D721Med (cell line): ENCODE data around the gene ITGA2B.
"Not testable (repeated sequence)": the region's sequence is repeated elsewhere in the genome, so short reads cannot be mapped to it uniquely, and the experiment has no call there.

Source experiments
- DNase-seq: peaks from one replicate; pipeline ENCODE4 v3.0.0; 2011; ENCODE audit warnings: low spot score; ENCODE audit not compliant: insufficient read length
- FAIRE-seq: peaks from 2 replicates; lab custom pipeline; 2011; peaks lifted over from hg19 to GRCh38; lab: Jason Lieb, UNC
- TF ChIP-seq, protein P1 (sequence below): IDR thresholded peaks from 2 replicates; pipeline ENCODE4 v1.5.1; 2012; ENCODE audit warnings: mild to moderate bottlenecking, control low read depth; ENCODE audit not compliant: insufficient read depth; ENCODE audit errors: missing control alignments

The ITGA2B gene

DNA sequence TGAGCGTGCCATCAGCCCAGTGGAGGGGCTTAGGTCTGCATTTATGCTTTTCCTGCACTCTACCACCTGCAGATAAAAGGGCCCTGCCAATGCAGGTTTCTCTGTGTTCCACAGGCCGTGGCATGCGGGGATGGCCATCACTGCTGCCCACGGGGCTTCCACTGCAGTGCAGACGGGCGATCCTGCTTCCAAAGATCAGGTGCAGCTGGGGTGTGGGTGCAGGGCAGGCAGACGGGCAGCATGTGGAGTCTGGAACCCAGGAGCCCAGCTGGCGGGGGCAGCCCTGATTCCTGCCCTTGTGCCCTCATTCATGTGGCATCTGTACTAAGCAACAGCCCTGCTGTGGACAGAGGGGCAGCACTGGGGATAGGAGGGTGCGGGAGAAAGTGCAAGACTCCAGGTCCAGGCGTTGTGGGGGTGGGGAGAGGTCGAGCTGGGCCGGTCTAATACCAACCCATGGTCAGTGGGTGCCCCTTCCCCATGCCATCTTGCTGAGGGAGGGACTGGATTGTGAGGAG is 39.8 kb downstream of the ITGA2B start:
- FAIRE-seq (no peak), DNase-seq (no peak)
- TF ChIP-seq, protein P1, sequence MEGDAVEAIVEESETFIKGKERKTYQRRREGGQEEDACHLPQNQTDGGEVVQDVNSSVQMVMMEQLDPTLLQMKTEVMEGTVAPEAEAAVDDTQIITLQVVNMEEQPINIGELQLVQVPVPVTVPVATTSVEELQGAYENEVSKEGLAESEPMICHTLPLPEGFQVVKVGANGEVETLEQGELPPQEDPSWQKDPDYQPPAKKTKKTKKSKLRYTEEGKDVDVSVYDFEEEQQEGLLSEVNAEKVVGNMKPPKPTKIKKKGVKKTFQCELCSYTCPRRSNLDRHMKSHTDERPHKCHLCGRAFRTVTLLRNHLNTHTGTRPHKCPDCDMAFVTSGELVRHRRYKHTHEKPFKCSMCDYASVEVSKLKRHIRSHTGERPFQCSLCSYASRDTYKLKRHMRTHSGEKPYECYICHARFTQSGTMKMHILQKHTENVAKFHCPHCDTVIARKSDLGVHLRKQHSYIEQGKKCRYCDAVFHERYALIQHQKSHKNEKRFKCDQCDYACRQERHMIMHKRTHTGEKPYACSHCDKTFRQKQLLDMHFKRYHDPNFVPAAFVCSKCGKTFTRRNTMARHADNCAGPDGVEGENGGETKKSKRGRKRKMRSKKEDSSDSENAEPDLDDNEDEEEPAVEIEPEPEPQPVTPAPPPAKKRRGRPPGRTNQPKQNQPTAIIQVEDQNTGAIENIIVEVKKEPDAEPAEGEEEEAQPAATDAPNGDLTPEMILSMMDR = no peak

DNA sequence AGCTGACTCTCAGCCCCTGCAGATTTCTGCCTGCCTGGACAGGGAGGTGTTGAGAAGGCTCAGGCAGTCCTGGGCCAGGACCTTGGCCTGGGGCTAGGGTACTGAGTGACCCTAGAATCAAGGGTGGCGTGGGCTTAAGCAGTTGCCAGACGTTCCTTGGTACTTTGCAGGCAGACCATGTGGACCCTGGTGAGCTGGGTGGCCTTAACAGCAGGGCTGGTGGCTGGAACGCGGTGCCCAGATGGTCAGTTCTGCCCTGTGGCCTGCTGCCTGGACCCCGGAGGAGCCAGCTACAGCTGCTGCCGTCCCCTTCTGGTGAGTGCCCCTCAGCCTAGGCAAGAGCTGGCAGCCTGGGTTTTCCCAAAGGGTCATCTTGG is 40.5 kb downstream of the ITGA2B start:
- no peak for FAIRE-seq
- DNase-seq = no peak
- TF ChIP-seq, protein P1 = no peak

DNA sequence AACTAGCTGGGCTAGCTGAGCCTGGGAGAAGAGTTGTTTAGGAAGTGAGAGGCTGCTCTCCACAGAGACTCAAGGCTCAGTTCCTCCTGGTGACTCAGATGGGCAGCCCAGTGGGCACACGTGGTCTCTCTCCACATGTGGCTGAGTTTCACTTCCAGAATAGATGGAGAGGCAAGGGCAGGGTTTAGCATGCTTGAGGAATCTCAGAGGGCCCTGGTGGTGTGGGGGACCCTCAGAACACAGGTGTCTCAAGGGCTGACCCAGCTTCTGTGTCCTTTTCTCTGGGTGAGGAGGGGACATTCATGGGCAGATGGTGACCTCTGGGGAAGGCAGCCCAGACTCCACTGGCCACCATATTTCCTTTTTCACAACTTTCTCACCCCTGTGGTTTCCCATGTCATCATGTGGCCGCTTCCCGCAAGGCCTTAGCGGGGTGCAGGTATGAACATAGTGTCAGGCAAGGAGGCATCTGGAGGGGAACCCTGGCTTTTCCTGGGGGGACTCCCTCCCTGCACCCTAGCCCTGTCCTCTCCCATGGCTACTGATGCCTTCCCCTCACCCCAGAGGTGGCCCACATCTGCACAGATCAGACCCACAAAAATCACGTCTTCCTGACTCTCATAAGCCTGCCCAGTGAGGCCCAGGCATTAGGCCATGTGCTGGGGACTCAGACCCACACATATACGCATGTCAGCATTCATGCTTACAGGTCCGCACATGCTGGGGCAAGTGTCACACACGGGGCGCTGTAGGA is 41.0 kb downstream of the ITGA2B start:
- FAIRE-seq = no peak
- TF ChIP-seq, protein P1 = no peak
- no peak for DNase-seq

DNA sequence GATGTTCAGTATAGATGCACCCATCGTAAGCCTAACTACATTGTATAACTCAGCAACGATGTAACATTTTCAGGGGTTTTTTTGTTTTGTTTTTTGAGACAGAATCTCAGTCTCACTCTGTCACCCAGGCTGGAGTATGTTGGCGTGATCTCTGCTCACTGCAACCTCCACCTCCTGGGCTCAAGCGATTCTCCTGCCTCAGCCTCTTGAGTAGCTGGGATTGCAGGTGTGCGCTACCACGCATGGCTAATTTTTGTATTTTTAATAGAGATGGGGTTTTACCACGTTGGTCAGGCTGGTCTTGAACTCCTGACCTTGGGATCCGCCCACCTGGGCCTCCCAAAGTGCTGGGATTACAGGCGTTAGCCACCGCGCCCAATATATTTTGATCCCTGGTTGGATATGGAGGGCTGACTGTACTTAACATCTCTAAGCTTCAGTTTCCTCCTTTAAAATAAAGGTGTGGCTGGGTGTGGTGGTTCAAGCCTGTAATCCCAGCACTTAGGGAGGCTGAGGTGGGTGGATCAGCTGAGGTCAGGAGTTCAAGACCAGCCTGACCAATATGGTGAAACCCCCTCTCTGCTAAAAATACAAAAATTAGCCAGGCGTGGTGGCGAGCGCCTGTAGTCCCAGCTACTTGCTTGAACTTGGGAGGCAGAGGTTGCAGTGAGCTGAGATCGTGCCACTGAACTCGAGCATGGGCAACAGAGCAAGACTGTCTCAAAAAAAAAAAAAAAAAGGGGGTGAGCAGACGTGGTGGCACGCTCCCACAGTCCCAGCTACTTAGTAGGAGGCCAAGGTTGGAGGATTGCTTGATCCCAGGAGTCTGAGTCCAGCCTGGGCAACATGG is 42.0 kb downstream of the ITGA2B start:
- not testable (repeated sequence) for FAIRE-seq, DNase-seq

DNA sequence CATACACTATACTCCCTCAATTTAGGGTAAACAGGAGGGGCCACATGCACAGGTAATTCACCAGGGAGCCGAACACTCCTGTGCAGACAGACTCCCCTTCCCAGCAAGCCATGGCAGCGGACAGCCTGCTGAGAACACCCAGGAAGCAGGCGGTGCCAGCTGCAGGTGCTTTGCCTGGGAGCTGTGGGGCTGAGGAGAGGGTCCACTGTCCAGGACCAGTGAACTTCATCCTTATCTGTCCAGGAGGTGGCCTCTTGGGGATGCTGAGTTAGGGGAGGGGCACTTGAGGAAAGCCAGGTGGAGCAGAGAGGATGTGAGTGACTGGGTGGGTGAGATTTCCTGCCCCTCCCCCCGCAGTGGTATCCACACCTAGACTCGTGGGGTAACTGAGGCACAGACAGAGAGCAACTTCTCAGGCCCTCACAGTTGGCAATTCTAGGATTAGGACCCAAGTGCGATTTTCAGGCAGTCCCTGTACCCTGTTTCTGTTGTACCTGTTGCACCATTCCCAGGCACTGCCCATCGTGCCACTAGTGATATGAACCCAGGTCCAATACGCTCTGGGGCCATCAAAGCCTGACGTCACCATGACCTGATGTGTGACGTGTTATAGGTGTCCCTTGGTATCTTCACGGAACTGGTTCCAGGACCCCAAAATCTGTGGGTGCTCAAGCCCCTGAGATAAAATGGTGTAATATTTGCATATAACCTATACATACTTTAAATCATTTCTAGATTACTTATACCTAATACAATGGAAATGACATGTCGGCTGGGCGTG is 43.2 kb downstream of the ITGA2B start:
- no peak for DNase-seq
- FAIRE-seq = no peak
- TF ChIP-seq, protein P1 = no peak

DNA sequence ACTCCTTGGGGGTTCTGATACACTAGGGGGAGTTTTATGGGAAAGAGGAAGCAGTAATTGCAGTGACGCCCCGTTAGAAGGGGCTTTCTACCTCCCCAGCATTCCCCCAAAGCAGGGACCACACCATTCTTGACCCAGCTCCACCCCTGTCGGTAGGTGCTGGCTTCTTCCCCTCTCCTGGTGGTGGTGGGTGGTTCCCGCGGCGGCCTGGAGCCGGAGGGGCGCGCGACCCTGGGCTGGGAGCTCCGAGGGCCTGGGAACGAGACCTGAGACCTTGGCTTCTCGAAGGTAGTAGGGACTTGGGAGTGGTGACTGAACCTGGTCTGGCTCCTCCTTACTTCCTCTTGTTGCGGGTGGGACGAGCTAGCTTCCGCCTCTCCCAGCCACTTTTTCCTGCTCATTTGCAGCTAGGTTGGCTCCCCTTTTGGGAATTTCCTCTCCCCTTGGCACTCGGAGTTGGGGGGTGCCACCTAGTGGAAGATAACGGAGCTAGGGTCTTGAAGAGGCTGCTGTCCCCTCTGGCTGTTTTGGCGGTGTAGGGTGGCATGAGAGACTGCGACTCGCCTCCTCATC is 43.9 kb downstream of the ITGA2B start:
- FAIRE-seq (no peak), DNase-seq (no peak)
- TF ChIP-seq, protein P1 = peak; percentile 73

DNA sequence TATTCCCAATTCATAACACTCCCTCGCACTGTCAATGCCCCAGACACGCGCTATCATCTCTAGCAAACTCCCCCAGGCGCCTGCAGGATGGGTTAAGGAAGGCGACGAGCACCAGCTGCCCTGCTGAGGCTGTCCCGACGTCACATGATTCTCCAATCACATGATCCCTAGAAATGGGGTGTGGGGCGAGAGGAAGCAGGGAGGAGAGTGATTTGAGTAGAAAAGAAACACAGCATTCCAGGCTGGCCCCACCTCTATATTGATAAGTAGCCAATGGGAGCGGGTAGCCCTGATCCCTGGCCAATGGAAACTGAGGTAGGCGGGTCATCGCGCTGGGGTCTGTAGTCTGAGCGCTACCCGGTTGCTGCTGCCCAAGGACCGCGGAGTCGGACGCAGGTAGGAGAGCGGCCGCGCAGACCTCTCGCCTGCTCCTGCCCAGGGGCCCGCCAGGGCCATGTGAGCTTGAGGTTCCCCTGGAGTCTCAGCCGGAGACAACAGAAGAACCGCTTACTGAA is 44.5 kb downstream of the ITGA2B start, which contains the start of gene GRN:
GRN (plus strand) TSS at position 364 of the 515 bp plus-strand sequence. CDS start 3,863 bp downstream, outside the sequence.
- FAIRE-seq = peak; percentile 56
- TF ChIP-seq, protein P1 = no peak
- DNase-seq = peak; percentile 98
